Gastroesophageal sphincter (tissue), 4 donors: ENCODE results near the gene ZNF808. TPM values are rescaled to one million over a fixed set of nuclear protein-coding genes. Genes with fewer than 3 reads are reported as not detected.
"Not testable (repeated sequence)": the region's sequence is repeated elsewhere in the genome, so short reads cannot be mapped to it uniquely, and the experiment has no call there.

Experiments used
- ATAC-seq: fragments of 150-250 bp; one replicate; pipeline ENCODE4 v1.9.1; 2016; ENCODE audit warnings: mild to moderate bottlenecking, moderate library complexity
- H3K27ac ChIP-seq, 4 donors: fragments of 200-600 bp; sonication (generic) in 3 of 4; 1 replicate in 3 of 4; 2 replicates in 1 of 4; pipeline ENCODE4 v1.5.1; 2016 to 2019
- H3K27me3 ChIP-seq: fragments of 200-600 bp; sonication (generic); one replicate; pipeline ENCODE4 v1.5.1; 2019
- H3K36me3 ChIP-seq, 2 donors: fragments of 200-600 bp; sonication (generic); one replicate each; pipeline ENCODE4 v1.5.1; 2019; ENCODE audit warnings: control low read depth in 1 of 2
- H3K4me1 ChIP-seq, 3 donors: fragments of 200-600 bp; sonication (generic); 1 replicate in 2 of 3; 2 replicates in 1 of 3; pipeline ENCODE4 v1.5.1; 2016 to 2019; ENCODE audit warnings: control low read depth in 2 of 3
- H3K4me3 ChIP-seq, 2 donors: fragments of 200-600 bp; sonication (generic); one replicate each; pipeline ENCODE4 v1.5.1; 2019; ENCODE audit warnings: mild to moderate bottlenecking in 1 of 2, moderate library complexity in 1 of 2
- H3K9me3 ChIP-seq, 3 donors: fragments of 200-600 bp; sonication (generic); one replicate each; pipeline ENCODE4 v1.5.1; 2017 to 2019; ENCODE audit warnings: control low read depth in 2 of 3
- CTCF ChIP-seq, 4 experiments: fragments of 200-600 bp in 2 of 4; fragments of 450-650 bp in 2 of 4; sonication (generic) in 1 of 4; IDR thresholded peaks; one replicate each; pipeline ENCODE4 v1.5.1; 2017 to 2019; ENCODE audit warnings: antibody characterized with exemption in 4 of 4, mild to moderate bottlenecking in 2 of 4, moderate library complexity in 2 of 4
- EP300 ChIP-seq: sonication (generic); formaldehyde crosslinking; IDR thresholded peaks from one replicate; pipeline ENCODE4 v1.6.1; 2017; ENCODE audit warnings: antibody characterized with exemption, mild to moderate bottlenecking
- POLR2A ChIP-seq, 2 donors: fragments of 450-650 bp; IDR thresholded peaks; one replicate each; pipeline ENCODE4 v1.6.1; 2017; ENCODE audit warnings: antibody characterized with exemption in 2 of 2, mild to moderate bottlenecking in 2 of 2, moderate library complexity in 1 of 2
- POLR2AphosphoS5 ChIP-seq: sonication (generic); formaldehyde crosslinking; IDR thresholded peaks from one replicate; pipeline ENCODE4 v1.6.1; 2017; ENCODE audit warnings: antibody characterized with exemption
- WGBS, 2 donors: methylation state at CpG; one replicate each; pipeline ENCODE4 v1.1.5; 2018; ENCODE audit warnings: low coverage in 1 of 2; 5-methylcytosine and 5-hydroxymethylcytosine counted together
- total RNA-seq, 4 donors: library from RNA; depleted of rRNA; stranded (reverse); fragments of >200 nt; gene quantifications; one replicate each; pipeline ENCODE4 v1.1.0, GENCODE V29; 2016

ZNF808 gene
- total RNA-seq, 4 donors from 2014 or later = 13.1 to 33.2 (median 22.2) TPM

- Histone ChIP-seq H3K4me1 (no peaks in the 10 kb centered on the region), H3K27ac (no peak overlapping the region), H3K4me3 (no peak overlapping the region), H3K36me3 (peaks cover 3 to 92% of the 10 kb centered on the region in 2 donors), H3K27me3 (no peaks in the 10 kb centered on the region), H3K9me3 (peaks cover 0 to 58% (median 0%) of the 10 kb centered on the region in 3 donors)
- ATAC-seq = no peak
- no peak for TF ChIP-seq POLR2A (IDR thresholded peaks at IDR 0.05)
- TF ChIP-seq POLR2AphosphoS5 = no peak
- TF ChIP-seq EP300 = no peak
- TF ChIP-seq CTCF (IDR thresholded peaks at IDR 0.05) = no peak
- 97 to 98% methylated on average over 10 to 15 of the region's 16 CpGs for WGBS, 2 donors
Observed at GRCh38 chr19:52557231-52557995, 29.9 kb downstream of the ZNF808 start.

DNA sequence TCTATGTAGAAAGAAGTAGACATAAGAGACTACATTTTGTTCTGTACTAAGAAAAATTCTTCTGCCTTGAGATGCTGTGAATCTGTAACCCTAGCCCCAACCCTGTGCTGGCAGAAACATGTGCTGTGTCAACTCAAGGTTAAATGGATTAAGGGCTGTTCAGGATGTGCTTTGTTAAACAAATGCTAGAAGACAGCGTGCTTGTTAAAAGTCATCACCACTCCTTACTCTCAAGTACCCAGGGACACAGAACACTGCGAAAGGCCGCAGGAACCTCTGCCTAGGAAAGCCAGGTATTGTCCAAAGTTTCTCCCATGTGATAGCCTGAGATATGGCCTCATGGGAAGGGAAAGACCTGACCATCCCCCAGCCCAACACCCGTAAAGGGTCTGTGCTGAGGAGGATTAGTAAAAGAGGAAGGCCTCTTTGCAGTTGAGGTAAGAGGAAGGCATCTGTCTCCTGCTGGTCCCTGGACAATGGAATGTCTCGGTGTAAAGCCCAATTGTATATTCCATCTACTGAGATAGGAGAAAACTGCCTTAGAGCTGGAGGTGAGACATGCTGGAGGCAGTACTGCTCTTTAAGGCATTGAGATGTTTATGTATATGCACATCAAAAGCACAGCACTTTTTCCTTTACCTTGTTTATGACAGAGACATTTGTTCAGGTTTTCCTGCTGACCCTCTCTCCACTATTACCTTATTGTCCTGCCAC, 31.4 kb downstream of the ZNF808 start:
- ATAC-seq, H3K27ac ChIP-seq, H3K4me1 ChIP-seq, H3K4me3 ChIP-seq, H3K27me3 ChIP-seq: not testable (repeated sequence)
- H3K36me3 ChIP-seq = peaks cover 3 to 91% of the 10 kb centered on the region in 2 donors
- 65 to 73% methylated on average over 2 to 5 of the region's 5 CpGs for WGBS, 2 donors
- peaks cover 0 to 52% (median 0%) of the 10 kb centered on the region in 3 donors for H3K9me3 ChIP-seq

GRCh38 chr19:52561611-52562010, 34.1 kb downstream of the ZNF808 start:
- not testable (repeated sequence) for H3K27ac ChIP-seq, H3K4me3 ChIP-seq, H3K4me1 ChIP-seq, ATAC-seq, H3K27me3 ChIP-seq
- WGBS, 2 donors = 94% methylated on average over 3 of the region's 8 CpGs; no CpG with 5 or more reads in 1 of the 2 donors
- H3K9me3 ChIP-seq = peaks cover 0 to 25% (median 0%) of the 10 kb centered on the region in 3 donors
- H3K36me3 ChIP-seq = peaks cover 0 to 76% of the 10 kb centered on the region in 2 donors

- Histone ChIP-seq H3K27ac (no peak overlapping the region), H3K4me3 (no peak overlapping the region), H3K36me3 (peaks cover 0 to 36% of the 10 kb centered on the region in 2 donors), H3K9me3 (no peaks in the 10 kb centered on the region), H3K4me1 (peaks cover 0 to 17% (median 4%) of the 10 kb centered on the region in 3 donors), H3K27me3 (no peaks in the 10 kb centered on the region)
- TF ChIP-seq CTCF (IDR thresholded peaks at IDR 0.05) (no peak), EP300 (no peak), POLR2A (IDR thresholded peaks at IDR 0.05) (no peak), POLR2AphosphoS5 (no peak)
- WGBS, 2 donors = 87 to 92% methylated on average over 6 of the region's 6 CpGs
- ATAC-seq = no peak
Observed at GRCh38 chr19:52566121-52566520, 38.7 kb downstream of the ZNF808 start.

DNA sequence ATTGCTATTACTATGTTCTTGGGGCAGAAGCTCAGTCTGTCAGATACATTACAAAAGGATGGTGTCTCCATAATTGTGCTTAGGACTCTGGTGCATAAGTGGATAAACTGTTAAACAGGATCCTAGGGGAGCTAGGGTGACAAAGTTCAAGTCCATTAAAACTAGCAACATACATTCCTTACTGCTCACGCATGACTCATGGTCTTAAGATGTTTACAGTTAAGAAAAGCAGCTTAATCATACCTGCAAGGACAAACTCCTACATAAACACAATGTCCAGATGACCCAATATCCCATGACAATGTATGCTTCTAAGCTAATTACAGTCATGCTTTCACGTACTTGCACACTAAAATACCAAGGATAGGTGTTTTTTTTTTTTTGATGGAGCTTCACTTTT, 39.1 kb downstream of the ZNF808 start:
- WGBS, 2 donors = 71 to 79% methylated on average over 2 of the region's 2 CpGs
- Histone ChIP-seq H3K9me3 (no peaks in the 10 kb centered on the region), H3K4me3 (no peak overlapping the region), H3K27ac (no peak overlapping the region), H3K27me3 (no peaks in the 10 kb centered on the region), H3K36me3 (peaks cover 0 to 34% of the 10 kb centered on the region in 2 donors), H3K4me1 (peaks cover 0 to 22% (median 4%) of the 10 kb centered on the region in 3 donors)
- TF ChIP-seq POLR2AphosphoS5 (no peak), POLR2A (IDR thresholded peaks at IDR 0.05) (no peak), CTCF (IDR thresholded peaks at IDR 0.05) (no peak), EP300 (no peak)
- no peak for ATAC-seq

DNA sequence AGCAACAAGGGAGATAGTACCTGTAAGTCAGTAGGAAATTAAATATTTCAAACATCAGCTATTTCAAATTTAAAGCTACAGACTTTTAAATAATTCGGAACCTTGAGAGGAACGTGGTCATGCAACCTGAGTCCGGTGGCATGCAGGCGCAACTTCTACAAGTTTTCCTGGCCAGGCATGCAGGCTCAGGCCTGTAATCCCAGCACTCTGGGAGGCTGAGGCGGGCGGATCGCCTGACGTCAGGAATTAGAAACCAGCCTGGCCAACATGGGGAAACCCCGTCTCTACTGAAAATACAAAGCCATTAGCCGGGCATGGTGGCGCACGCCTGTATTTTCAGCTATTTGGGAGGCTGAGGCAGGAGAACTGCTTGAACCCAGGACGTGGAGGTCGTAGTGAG, 40.5 kb downstream of the ZNF808 start:
- H3K27ac ChIP-seq = no peak overlapping the region
- H3K4me1 ChIP-seq = peaks cover 0 to 27% (median 4%) of the 10 kb centered on the region in 3 donors
- WGBS, 2 donors = 90 to 100% methylated on average over 4 to 5 of the region's 14 CpGs
- H3K27me3 ChIP-seq = no peaks in the 10 kb centered on the region
- TF ChIP-seq CTCF (IDR thresholded peaks at IDR 0.05) (no peak), POLR2A (IDR thresholded peaks at IDR 0.05) (no peak), EP300 (no peak), POLR2AphosphoS5 (no peak)
- H3K9me3 ChIP-seq = no peaks in the 10 kb centered on the region
- no peak overlapping the region for H3K4me3 ChIP-seq
- no peak for ATAC-seq
- peaks cover 0 to 28% of the 10 kb centered on the region in 2 donors for H3K36me3 ChIP-seq

GRCh38 chr19:52569638-52569999, 42.2 kb downstream of the ZNF808 start:
- not testable (repeated sequence) for H3K27me3 ChIP-seq, H3K9me3 ChIP-seq
- Histone ChIP-seq H3K4me3 (peak overlapping the region; percentile 75 to 84), H3K36me3 (peaks cover 0 to 29% of the 10 kb centered on the region in 2 donors), H3K4me1 (peaks cover 0 to 27% (median 4%) of the 10 kb centered on the region in 3 donors), H3K27ac (peak overlapping the region; percentile 68 to 88 (median 84))
- peak; percentile 62 for ATAC-seq
- WGBS, 2 donors = 2 to 7% methylated on average over 5 to 9 of the region's 13 CpGs
